WTC11 (cell line): Measurements from ENCODE around the gene ECM2. TPM values are rescaled to one million over a fixed set of nuclear protein-coding genes. Genes with fewer than 3 reads are reported as not detected.

Source experiments
- ATAC-seq: fragments of 200-7000 bp; cut with Tn5 transposase; 2 replicates; pipeline ENCODE4 v1.10.0; 2021; ENCODE audit warnings: mild to moderate bottlenecking, moderate library complexity
- CTCF ChIA-PET: fragments of 300-600 bp; sonication (Branson Sonifier 250); formaldehyde crosslinking; loops from one replicate; lab custom pipeline; 2021; ENCODE audit warnings: antibody characterized with exemption; lab: Charles Lee
- POLR2A ChIA-PET: fragments of 350-600 bp; sonication (Branson Sonifier 250); formaldehyde crosslinking; loops from one replicate; lab custom pipeline; 2021; ENCODE audit warnings: antibody characterized with exemption; lab: Charles Lee
- DNase-seq: peaks from one replicate; pipeline ENCODE4 v3.0.0; 2021; ENCODE audit warnings: low spot score
- H3K27ac Mint-ChIP-seq: 2 replicates; pipeline ENCODE4 v1.8.0; 2021; ENCODE audit warnings: mixed read lengths
- H3K27me3 Mint-ChIP-seq: 2 replicates; pipeline ENCODE4 v1.8.0; 2021; ENCODE audit warnings: low read depth, mild to moderate bottlenecking, moderate library complexity, mixed read lengths
- H3K36me3 Mint-ChIP-seq: 2 replicates; pipeline ENCODE4 v1.8.0; 2021; ENCODE audit warnings: mixed read lengths
- H3K4me1 Mint-ChIP-seq: 2 replicates; pipeline ENCODE4 v1.8.0; 2022; ENCODE audit warnings: mixed read lengths
- H3K4me3 Mint-ChIP-seq: 2 replicates; pipeline ENCODE4 v1.8.0; 2021; ENCODE audit warnings: mild to moderate bottlenecking, moderate library complexity, mixed read lengths
- H3K9me3 Mint-ChIP-seq: 2 replicates; pipeline ENCODE4 v1.8.0; 2021; ENCODE audit warnings: mixed read lengths
- ATF1 ChIP-seq: sonication (generic); formaldehyde crosslinking; IDR thresholded peaks from 2 replicates; pipeline ENCODE4 v1.8.1; 2023; ENCODE audit warnings: mild to moderate bottlenecking, moderate library complexity, missing genetic modification reagents
- CREM ChIP-seq: sonication (generic); formaldehyde crosslinking; IDR thresholded peaks from 2 replicates; pipeline ENCODE4 v1.8.1; 2022; ENCODE audit warnings: mild to moderate bottlenecking, missing genetic modification reagents, moderate library complexity
- EMX1 ChIP-seq: fragments of 250-450 bp; sonication (Bioruptor Pico); IDR thresholded peaks from 2 replicates; pipeline ENCODE4 v1.8.0; 2021; ENCODE audit warnings: mild to moderate bottlenecking
- JUN ChIP-seq: sonication (generic); formaldehyde crosslinking; IDR thresholded peaks from 2 replicates; pipeline ENCODE4 v1.8.0; 2023; ENCODE audit warnings: mild to moderate bottlenecking, missing genetic modification reagents
- NR2C2 ChIP-seq: sonication (generic); formaldehyde crosslinking; IDR thresholded peaks from 2 replicates; pipeline ENCODE4 v1.8.0; 2022; ENCODE audit warnings: mild to moderate bottlenecking, missing genetic modification reagents
- SMAD3 ChIP-seq: sonication (generic); formaldehyde crosslinking; IDR thresholded peaks from 2 replicates; pipeline ENCODE4 v1.8.0; 2022; ENCODE audit warnings: missing genetic modification reagents, mild to moderate bottlenecking, borderline replicate concordance
- SP1 ChIP-seq: sonication (generic); formaldehyde crosslinking; conservative IDR thresholded peaks from 2 replicates; pipeline ENCODE4 v1.8.1; 2022; ENCODE audit warnings: missing genetic modification reagents
- TCF7 ChIP-seq: sonication (generic); formaldehyde crosslinking; IDR thresholded peaks from 2 replicates; pipeline ENCODE4 v1.8.0; 2022; ENCODE audit warnings: mild to moderate bottlenecking, low read depth, missing genetic modification reagents, moderate library complexity
- TEAD4 ChIP-seq: sonication (generic); formaldehyde crosslinking; IDR thresholded peaks from 2 replicates; pipeline ENCODE4 v1.8.0; 2022; ENCODE audit warnings: mild to moderate bottlenecking, missing genetic modification reagents
- ZNF121 ChIP-seq: sonication (generic); formaldehyde crosslinking; IDR thresholded peaks from 2 replicates; pipeline ENCODE4 v1.8.0; 2023; ENCODE audit warnings: missing genetic modification reagents
- ZNF317 ChIP-seq: sonication (generic); formaldehyde crosslinking; IDR thresholded peaks from 2 replicates; pipeline ENCODE4 v1.8.1; 2023; ENCODE audit warnings: low read depth, mild to moderate bottlenecking, moderate library complexity, missing genetic modification reagents, borderline replicate concordance
- ZNF396 ChIP-seq: fragments of 250-450 bp; sonication (Bioruptor Pico); IDR thresholded peaks from 2 replicates; pipeline ENCODE4 v1.8.0; 2021; ENCODE audit warnings: mild to moderate bottlenecking, moderate library complexity, borderline replicate concordance
- ZNF416 ChIP-seq: fragments of 250-450 bp; sonication (Bioruptor Pico); IDR thresholded peaks from 2 replicates; pipeline ENCODE4 v1.9.0; 2021; ENCODE audit warnings: mild to moderate bottlenecking, inconsistent platforms
- ZNF671 ChIP-seq: fragments of 250-450 bp; sonication (Bioruptor Pico); IDR thresholded peaks from 2 replicates; pipeline ENCODE4 v1.8.0; 2021; ENCODE audit warnings: mild to moderate bottlenecking
- total RNA-seq: library from RNA; stranded (reverse); gene quantifications from 3 replicates; pipeline ENCODE4 v1.2.3, GENCODE V29; 2021
- TF ChIP-seq, protein P1 (sequence below): fragments of 250-450 bp; sonication (Bioruptor Pico); IDR thresholded peaks from 2 replicates; pipeline ENCODE4 v1.8.0; 2021; ENCODE audit warnings: mild to moderate bottlenecking
- TF ChIP-seq, protein P2 (sequence below): fragments of 250-450 bp; sonication (Bioruptor Pico); IDR thresholded peaks from 2 replicates; pipeline ENCODE4 v1.9.0; 2021; ENCODE audit warnings: mild to moderate bottlenecking
- TF ChIP-seq, protein P3 (sequence below): sonication (generic); formaldehyde crosslinking; IDR thresholded peaks from 2 replicates; pipeline ENCODE4 v1.8.0; 2023; ENCODE audit warnings: missing genetic modification reagents
- TF ChIP-seq, protein P4 (sequence below): sonication (generic); formaldehyde crosslinking; IDR thresholded peaks from 2 replicates; pipeline ENCODE4 v1.8.1; 2022; ENCODE audit warnings: mild to moderate bottlenecking, moderate library complexity, missing genetic modification reagents
- TF ChIP-seq, protein P5 (sequence below): sonication (generic); formaldehyde crosslinking; IDR thresholded peaks from 2 replicates; pipeline ENCODE4 v1.8.0; 2023; ENCODE audit warnings: mild to moderate bottlenecking, missing genetic modification reagents

Gene ECM2
- total RNA-seq, 1 experiment from 2014 or later = not detected

DNA sequence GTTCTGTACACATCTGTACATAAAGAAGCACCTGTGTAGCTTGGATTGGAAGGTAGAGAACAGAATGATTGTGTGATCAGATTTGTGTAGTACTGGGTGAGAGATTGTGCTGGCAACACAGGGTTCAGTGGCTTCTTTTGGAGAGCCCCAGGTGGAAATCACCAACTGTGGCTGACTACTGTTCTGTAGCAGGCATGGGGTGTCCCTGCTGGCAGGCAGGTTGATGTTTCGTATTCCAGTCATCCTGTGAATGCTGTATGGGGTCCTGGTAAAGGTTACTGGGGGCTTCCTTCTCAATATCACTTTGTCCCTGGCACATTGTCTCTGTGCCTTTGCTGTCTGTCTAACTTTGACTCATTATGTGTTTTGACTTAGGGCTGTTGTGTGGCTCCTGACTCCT lies 58.8 kb downstream of the ECM2 start:
- H3K27ac Mint-ChIP-seq = no peak overlapping the region
- POLR2A ChIA-PET = no interaction called here
- H3K36me3 Mint-ChIP-seq = peaks cover 2% of the 10 kb centered on the region; the same call in 1 of the 2 replicates
- no peaks in the 10 kb centered on the region for H3K27me3 Mint-ChIP-seq
- no peak overlapping the region for H3K4me3 Mint-ChIP-seq
- DNase-seq (no peak), ATAC-seq (no peak)
- TF ChIP-seq ZNF671 (CRISPR knock-in tag) = no peak
- TF ChIP-seq EMX1 (CRISPR knock-in tag) = no peak
- CTCF ChIA-PET = no interaction called here
- H3K4me1 Mint-ChIP-seq = peaks cover 17% of the 10 kb centered on the region
- peaks cover 4% of the 10 kb centered on the region for H3K9me3 Mint-ChIP-seq

GRCh38 chr9:92474587-92474986 lies 61.2 kb downstream of the ECM2 start:
- no peak overlapping the region for H3K27ac Mint-ChIP-seq
- peaks cover 2% of the 10 kb centered on the region; the same call in 1 of the 2 replicates for H3K36me3 Mint-ChIP-seq
- H3K4me1 Mint-ChIP-seq = peaks cover 1% of the 10 kb centered on the region; the same call in 1 of the 2 replicates
- POLR2A ChIA-PET = no interaction called here
- ATAC-seq (no peak), DNase-seq (no peak)
- H3K4me3 Mint-ChIP-seq = no peak overlapping the region
- TF ChIP-seq, protein P1, sequence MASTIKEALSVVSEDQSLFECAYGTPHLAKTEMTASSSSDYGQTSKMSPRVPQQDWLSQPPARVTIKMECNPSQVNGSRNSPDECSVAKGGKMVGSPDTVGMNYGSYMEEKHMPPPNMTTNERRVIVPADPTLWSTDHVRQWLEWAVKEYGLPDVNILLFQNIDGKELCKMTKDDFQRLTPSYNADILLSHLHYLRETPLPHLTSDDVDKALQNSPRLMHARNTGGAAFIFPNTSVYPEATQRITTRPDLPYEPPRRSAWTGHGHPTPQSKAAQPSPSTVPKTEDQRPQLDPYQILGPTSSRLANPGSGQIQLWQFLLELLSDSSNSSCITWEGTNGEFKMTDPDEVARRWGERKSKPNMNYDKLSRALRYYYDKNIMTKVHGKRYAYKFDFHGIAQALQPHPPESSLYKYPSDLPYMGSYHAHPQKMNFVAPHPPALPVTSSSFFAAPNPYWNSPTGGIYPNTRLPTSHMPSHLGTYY (CRISPR knock-in tag) = no peak
- no peak for TF ChIP-seq SMAD3 (CRISPR knock-in tag)
- no peak for TF ChIP-seq ATF1 (CRISPR knock-in tag)
- TF ChIP-seq ZNF317 = no peak
- TF ChIP-seq ZNF671 (CRISPR knock-in tag) = no peak
- TF ChIP-seq TEAD4 = no peak
- TF ChIP-seq TCF7 (CRISPR knock-in tag) = no peak
- TF ChIP-seq ZNF396 (CRISPR knock-in tag) = no peak
- TF ChIP-seq, protein P2, sequence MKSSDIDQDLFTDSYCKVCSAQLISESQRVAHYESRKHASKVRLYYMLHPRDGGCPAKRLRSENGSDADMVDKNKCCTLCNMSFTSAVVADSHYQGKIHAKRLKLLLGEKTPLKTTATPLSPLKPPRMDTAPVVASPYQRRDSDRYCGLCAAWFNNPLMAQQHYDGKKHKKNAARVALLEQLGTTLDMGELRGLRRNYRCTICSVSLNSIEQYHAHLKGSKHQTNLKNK (CRISPR knock-in tag) = no peak
- no peak for TF ChIP-seq NR2C2 (CRISPR knock-in tag)
- CTCF ChIA-PET = no interaction called here
- no peaks in the 10 kb centered on the region for H3K27me3 Mint-ChIP-seq
- H3K9me3 Mint-ChIP-seq = peaks cover 4% of the 10 kb centered on the region

- H3K27ac Mint-ChIP-seq = no peak overlapping the region
- DNase-seq = no peak
- no peaks in the 10 kb centered on the region for H3K4me1 Mint-ChIP-seq
- CTCF ChIA-PET = no interaction called here
- POLR2A ChIA-PET = no interaction called here
- no peaks in the 10 kb centered on the region for H3K36me3 Mint-ChIP-seq
- TF ChIP-seq EMX1 (CRISPR knock-in tag) (no peak), TCF7 (CRISPR knock-in tag) (no peak), CREM (no peak)
- TF ChIP-seq, protein P1 (CRISPR knock-in tag) = no peak
- TF ChIP-seq, protein P3, sequence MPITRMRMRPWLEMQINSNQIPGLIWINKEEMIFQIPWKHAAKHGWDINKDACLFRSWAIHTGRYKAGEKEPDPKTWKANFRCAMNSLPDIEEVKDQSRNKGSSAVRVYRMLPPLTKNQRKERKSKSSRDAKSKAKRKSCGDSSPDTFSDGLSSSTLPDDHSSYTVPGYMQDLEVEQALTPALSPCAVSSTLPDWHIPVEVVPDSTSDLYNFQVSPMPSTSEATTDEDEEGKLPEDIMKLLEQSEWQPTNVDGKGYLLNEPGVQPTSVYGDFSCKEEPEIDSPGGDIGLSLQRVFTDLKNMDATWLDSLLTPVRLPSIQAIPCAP (CRISPR knock-in tag) = no peak
- H3K4me3 Mint-ChIP-seq = no peak overlapping the region
- no peak for ATAC-seq
- no peaks in the 10 kb centered on the region for H3K27me3 Mint-ChIP-seq
- H3K9me3 Mint-ChIP-seq = no peaks in the 10 kb centered on the region
These were observed 67.6 kb downstream of the ECM2 start for GRCh38 chr9:92468206-92468605.

DNA sequence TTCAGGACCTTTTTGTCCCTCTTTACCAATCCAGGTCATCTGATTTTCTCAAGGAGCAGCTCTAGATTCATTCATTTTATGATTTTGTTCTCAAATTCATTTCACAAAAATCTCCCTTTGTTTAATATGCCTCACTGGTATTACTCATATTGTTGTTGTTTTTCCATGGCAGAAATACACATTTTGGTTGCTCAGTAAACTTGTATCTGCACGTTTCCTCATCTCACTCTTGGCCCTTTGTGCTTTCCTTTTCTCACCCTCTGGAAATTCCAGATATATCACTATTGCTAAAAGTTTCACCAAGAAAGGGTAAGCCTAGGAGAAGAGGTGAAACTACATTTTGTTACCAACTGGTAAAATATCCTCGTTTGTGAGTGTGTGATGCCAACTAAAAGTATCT lies 68.3 kb downstream of the ECM2 start:
- no peak overlapping the region; the same call in 1 of the 2 replicates for H3K27ac Mint-ChIP-seq
- CTCF ChIA-PET = no interaction called here
- TF ChIP-seq SP1 (no peak), ZNF416 (CRISPR knock-in tag) (no peak), JUN (CRISPR knock-in tag) (no peak), ZNF121 (CRISPR knock-in tag) (no peak)
- TF ChIP-seq, protein P4, sequence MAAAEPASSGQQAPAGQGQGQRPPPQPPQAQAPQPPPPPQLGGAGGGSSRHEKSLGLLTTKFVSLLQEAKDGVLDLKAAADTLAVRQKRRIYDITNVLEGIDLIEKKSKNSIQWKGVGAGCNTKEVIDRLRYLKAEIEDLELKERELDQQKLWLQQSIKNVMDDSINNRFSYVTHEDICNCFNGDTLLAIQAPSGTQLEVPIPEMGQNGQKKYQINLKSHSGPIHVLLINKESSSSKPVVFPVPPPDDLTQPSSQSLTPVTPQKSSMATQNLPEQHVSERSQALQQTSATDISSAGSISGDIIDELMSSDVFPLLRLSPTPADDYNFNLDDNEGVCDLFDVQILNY (CRISPR knock-in tag) = no peak
- TF ChIP-seq, protein P5, sequence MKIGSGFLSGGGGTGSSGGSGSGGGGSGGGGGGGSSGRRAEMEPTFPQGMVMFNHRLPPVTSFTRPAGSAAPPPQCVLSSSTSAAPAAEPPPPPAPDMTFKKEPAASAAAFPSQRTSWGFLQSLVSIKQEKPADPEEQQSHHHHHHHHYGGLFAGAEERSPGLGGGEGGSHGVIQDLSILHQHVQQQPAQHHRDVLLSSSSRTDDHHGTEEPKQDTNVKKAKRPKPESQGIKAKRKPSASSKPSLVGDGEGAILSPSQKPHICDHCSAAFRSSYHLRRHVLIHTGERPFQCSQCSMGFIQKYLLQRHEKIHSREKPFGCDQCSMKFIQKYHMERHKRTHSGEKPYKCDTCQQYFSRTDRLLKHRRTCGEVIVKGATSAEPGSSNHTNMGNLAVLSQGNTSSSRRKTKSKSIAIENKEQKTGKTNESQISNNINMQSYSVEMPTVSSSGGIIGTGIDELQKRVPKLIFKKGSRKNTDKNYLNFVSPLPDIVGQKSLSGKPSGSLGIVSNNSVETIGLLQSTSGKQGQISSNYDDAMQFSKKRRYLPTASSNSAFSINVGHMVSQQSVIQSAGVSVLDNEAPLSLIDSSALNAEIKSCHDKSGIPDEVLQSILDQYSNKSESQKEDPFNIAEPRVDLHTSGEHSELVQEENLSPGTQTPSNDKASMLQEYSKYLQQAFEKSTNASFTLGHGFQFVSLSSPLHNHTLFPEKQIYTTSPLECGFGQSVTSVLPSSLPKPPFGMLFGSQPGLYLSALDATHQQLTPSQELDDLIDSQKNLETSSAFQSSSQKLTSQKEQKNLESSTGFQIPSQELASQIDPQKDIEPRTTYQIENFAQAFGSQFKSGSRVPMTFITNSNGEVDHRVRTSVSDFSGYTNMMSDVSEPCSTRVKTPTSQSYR (CRISPR knock-in tag) = no peak
- TF ChIP-seq, protein P2 (CRISPR knock-in tag) = no peak
- no peak for ATAC-seq
- POLR2A ChIA-PET = no interaction called here
- H3K27me3 Mint-ChIP-seq = no peaks in the 10 kb centered on the region
- DNase-seq = no peak
- H3K4me3 Mint-ChIP-seq = no peak overlapping the region
- H3K9me3 Mint-ChIP-seq = no peaks in the 10 kb centered on the region
- H3K36me3 Mint-ChIP-seq = no peaks in the 10 kb centered on the region
- H3K4me1 Mint-ChIP-seq = peaks cover 6% of the 10 kb centered on the region; the same call in 1 of the 2 replicates
